Small intestine (tissue), 7 donors: ENCODE data around the gene HOXA7. TPM values are rescaled to one million over a fixed set of nuclear protein-coding genes. Genes with fewer than 3 reads are reported as not detected.

ENCODE experiments used
- DNase-seq, 2 donors: peaks; one replicate each; pipeline versions ENCODE4 v3.0.0 to v3.0.0-alpha.2; 2013
- FAIRE-seq: peaks from 2 replicates; lab custom pipeline; 2012; peaks lifted over from hg19 to GRCh38; lab: Jason Lieb, UNC
- H3K27ac ChIP-seq, 3 donors: one replicate each; pipeline ENCODE4 v1.5.1; 2013; ENCODE audit warnings: low read length in 2 of 3, mild to moderate bottlenecking in 2 of 3, control low read depth in 1 of 3, inconsistent platforms in 1 of 3, low read depth in 1 of 3, moderate library complexity in 1 of 3
- H3K27me3 ChIP-seq, 3 donors: one replicate each; pipeline ENCODE4 v1.6.1; 2013; ENCODE audit warnings: low read length in 3 of 3, inconsistent platforms in 1 of 3; ENCODE audit not compliant: control insufficient read depth in 3 of 3, insufficient read depth in 3 of 3
- H3K36me3 ChIP-seq, 3 donors: one replicate each; pipeline ENCODE4 v1.6.1; 2013; ENCODE audit warnings: low read length in 3 of 3, inconsistent platforms in 1 of 3, low read depth in 1 of 3, mild to moderate bottlenecking in 1 of 3, moderate library complexity in 1 of 3; ENCODE audit not compliant: control insufficient read depth in 3 of 3, insufficient read depth in 2 of 3
- H3K4me1 ChIP-seq, 3 donors: one replicate each; pipeline ENCODE4 v1.6.1; 2013; ENCODE audit warnings: low read length in 2 of 3, inconsistent platforms in 1 of 3, low read depth in 1 of 3, mild to moderate bottlenecking in 1 of 3, moderate library complexity in 1 of 3; ENCODE audit not compliant: control insufficient read depth in 3 of 3, insufficient read depth in 2 of 3
- H3K4me3 ChIP-seq, 3 donors: one replicate each; pipeline ENCODE4 v1.5.1; 2013; ENCODE audit warnings: low read length in 3 of 3, control low read depth in 1 of 3, inconsistent platforms in 1 of 3, low read depth in 1 of 3, mild to moderate bottlenecking in 1 of 3, moderate library complexity in 1 of 3
- H3K9me3 ChIP-seq, 2 donors: one replicate each; pipeline ENCODE4 v1.6.1; 2013; ENCODE audit warnings: low read depth in 1 of 2, low read length in 1 of 2; ENCODE audit not compliant: control insufficient read depth in 2 of 2, insufficient read depth in 1 of 2
- WGBS, 3 donors: extraction: QIAGEN DNeasy Blood & Tissue Kit; methylation state at CpG; one replicate each; pipeline ENCODE4 v1.1.7; 2013; 5-methylcytosine and 5-hydroxymethylcytosine counted together
- polyA plus RNA-seq, 4 donors: library from polyadenylated mRNA; stranded (reverse) in 3 of 4; unstranded in 1 of 4; fragments of 200-250 nt in 3 of 4; fragments of 120-200 nt in 1 of 4; gene quantifications; one replicate each; pipeline versions ENCODE4 v1.2.1 to v1.2.3, GENCODE V29; 2013
- donor health status: healthy with polysubstance abuse.
- donor health status: control.
- donor health status: control.
- donor health status: Bipolar disorder and iron deficiency.
- donor health status: healthy.

Gene HOXA7
- polyA plus RNA-seq, 4 donors: 1.1 to 16.9 (median 1.9) TPM; not detected in 1

DNA sequence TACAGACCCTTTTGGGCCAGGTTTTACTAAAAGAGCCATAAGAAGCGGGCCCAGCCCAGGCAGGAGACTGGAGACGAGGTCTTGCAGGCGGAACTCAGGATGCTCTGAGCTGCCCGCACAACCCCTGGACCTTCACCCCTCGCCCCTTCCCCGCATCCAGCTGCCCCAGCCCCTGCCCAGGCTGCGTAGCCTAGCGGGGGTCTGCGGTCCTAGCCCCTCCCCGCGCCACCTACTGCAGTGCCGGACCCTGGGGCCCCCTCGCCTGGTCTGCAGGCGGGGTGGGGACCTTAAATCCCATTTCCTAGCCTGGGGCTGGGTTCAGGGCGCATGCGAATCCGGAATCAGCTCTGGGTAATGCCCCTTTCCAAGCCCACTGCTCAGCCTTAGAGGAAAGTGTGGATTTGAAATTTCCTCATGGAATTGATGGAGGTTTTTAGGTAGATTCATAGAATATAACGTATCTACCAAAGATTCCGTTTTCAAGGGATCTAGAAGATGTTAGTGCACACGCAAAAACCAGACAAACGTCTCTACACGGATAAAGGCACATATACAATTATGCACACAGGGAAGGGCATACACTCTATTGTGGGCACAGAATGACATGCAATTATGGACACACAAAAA lies 3.5 kb downstream of the HOXA7 start:
- peaks cover 14 to 97% (median 57%) of the 10 kb centered on the region in 3 donors for H3K27me3 ChIP-seq
- peak overlapping the region in 1 of 3 donors; percentile 66 for H3K4me3 ChIP-seq
- FAIRE-seq (no peak), DNase-seq (no peak)
- H3K27ac ChIP-seq: peak overlapping the region in 2 of 3 donors; percentile 21 to 83
- peaks cover 0 to 1% of the 10 kb centered on the region in 2 donors for H3K9me3 ChIP-seq
- H3K36me3 ChIP-seq: peaks cover 0 to 5% (median 0%) of the 10 kb centered on the region in 3 donors
- H3K4me1 ChIP-seq: peaks cover 0 to 31% (median 0%) of the 10 kb centered on the region in 3 donors
- 20 to 38% (median 37%) methylated on average over 22 of the region's 22 CpGs for WGBS, 3 donors

DNA sequence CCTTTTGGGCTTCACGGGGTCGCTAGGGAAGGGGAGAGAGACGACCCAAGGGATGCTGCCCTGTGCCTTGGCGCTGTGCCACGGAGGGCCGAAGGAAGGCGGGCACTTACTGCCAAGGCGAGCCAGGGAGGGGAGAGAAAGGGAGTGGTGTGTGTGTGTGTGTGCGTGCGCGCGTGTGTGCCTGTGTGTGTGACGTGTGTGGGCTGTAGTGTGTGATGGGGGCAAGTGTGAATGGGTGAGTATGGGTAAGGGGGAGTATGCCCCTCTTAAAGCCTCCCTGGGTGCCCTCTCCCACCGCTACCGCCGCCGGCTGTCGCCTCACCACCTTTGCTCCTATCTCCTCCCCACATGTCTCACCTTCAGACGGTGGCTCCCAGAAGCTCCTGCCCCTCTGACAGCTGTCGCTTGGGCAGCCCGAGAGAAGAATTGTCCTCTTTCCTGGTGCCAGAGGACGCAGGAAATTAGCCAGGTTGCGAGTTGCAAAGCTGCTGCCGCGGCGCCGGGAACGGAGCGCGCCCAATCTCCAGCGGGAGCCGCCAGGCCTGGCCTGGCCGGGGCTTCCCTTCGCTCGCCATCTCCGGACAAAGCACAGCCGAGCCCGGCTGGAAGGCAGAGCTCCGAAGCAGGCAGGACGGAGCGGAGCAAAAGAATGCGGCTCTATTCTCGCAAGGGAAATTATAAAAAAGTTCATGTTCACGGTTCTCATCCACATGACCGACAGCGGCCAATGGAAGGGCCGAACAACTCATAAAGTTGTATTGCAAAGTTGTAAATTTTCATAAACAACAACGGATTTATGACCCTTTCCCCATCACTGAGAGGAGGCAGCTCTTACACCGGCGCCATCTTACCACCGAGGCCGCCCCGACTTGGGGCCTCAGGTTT lies 4.3 kb downstream of the HOXA7 start, which contains the start of gene HOXA3:
HOXA3 (minus strand) TSS at position 653 of the 885 bp plus-strand sequence. CDS start 41,943 bp downstream, outside the sequence.
- H3K27ac ChIP-seq: peak within 1 kb of the TSS in 2 of 3 donors; percentile 71 to 83
- H3K36me3 ChIP-seq: peaks cover 0 to 5% (median 0%) of the 10 kb centered on the region in 3 donors
- H3K9me3 ChIP-seq: no peaks in the 10 kb centered on the region
- FAIRE-seq (no peak), DNase-seq (peak in 1 of 2 donors; percentile 75)
- 3 to 7% (median 6%) methylated on average over 46 to 53 of the region's 53 CpGs for WGBS, 3 donors
- peaks cover 13 to 97% (median 50%) of the 10 kb centered on the region in 3 donors for H3K27me3 ChIP-seq
- peak within 1 kb of the TSS in 2 of 3 donors; percentile 66 to 68 for H3K4me3 ChIP-seq
- peaks cover 0 to 36% (median 0%) of the 10 kb centered on the region in 3 donors for H3K4me1 ChIP-seq

DNA sequence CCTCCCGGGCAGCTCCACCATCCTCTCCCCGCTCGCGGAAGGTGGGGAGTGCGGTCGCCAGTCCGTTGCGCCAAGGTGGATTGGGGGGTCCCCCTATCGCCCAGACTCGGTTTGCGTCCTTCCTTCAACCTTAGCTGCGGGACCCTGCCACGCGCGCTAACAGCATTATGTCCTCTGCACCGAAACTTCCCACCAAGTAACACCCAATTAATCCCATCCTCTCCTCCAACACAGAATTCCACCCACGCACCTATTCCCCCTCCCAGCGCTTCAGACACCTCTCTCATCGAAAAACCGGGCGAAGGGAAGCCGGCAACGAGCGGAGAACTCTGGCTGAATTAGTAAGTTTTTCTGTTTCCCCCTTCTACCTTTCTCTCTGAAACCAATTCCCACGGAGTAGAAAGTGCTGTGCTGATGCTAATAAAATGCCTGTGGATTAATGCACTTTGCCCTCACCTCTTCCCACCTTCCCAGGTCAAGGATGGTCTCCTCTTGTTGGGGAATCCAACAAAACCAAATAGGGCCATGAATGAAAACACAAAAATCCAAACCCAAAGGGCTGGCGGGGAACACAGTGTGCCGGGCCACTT lies 5.0 kb downstream of the HOXA7 start:
- 6 to 12% (median 10%) methylated on average over 27 of the region's 27 CpGs for WGBS, 3 donors
- peaks cover 0 to 35% (median 0%) of the 10 kb centered on the region in 3 donors for H3K4me1 ChIP-seq

GRCh38 chr7:27150568-27151340 lies 5.7 kb downstream of the HOXA7 start:
- WGBS, 3 donors: 2 to 3% (median 3%) methylated on average over 57 to 58 of the region's 58 CpGs
- Histone ChIP-seq H3K9me3 (no peaks in the 10 kb centered on the region), H3K27me3 (peaks cover 8 to 98% (median 42%) of the 10 kb centered on the region in 3 donors), H3K4me3 (peak overlapping the region; percentile 19 to 66 (median 62)), H3K27ac (peak overlapping the region in 2 of 3 donors; percentile 71 to 83), H3K4me1 (peaks cover 0 to 30% (median 0%) of the 10 kb centered on the region in 3 donors), H3K36me3 (peaks cover 0 to 7% (median 0%) of the 10 kb centered on the region in 3 donors)
- DNase-seq (peak; percentile 54 to 91), FAIRE-seq (no peak)

More for the DNA sequence above, 5.0 kb downstream of the HOXA7 start:
- H3K27me3 ChIP-seq: peaks cover 10 to 98% (median 49%) of the 10 kb centered on the region in 3 donors
- H3K9me3 ChIP-seq: no peaks in the 10 kb centered on the region
- H3K27ac ChIP-seq: peak overlapping the region in 2 of 3 donors; percentile 71 to 83
- DNase-seq (no peak), FAIRE-seq (no peak)
- H3K4me3 ChIP-seq: peak overlapping the region; percentile 19 to 66 (median 62)
- peaks cover 0 to 5% (median 0%) of the 10 kb centered on the region in 3 donors for H3K36me3 ChIP-seq

DNA sequence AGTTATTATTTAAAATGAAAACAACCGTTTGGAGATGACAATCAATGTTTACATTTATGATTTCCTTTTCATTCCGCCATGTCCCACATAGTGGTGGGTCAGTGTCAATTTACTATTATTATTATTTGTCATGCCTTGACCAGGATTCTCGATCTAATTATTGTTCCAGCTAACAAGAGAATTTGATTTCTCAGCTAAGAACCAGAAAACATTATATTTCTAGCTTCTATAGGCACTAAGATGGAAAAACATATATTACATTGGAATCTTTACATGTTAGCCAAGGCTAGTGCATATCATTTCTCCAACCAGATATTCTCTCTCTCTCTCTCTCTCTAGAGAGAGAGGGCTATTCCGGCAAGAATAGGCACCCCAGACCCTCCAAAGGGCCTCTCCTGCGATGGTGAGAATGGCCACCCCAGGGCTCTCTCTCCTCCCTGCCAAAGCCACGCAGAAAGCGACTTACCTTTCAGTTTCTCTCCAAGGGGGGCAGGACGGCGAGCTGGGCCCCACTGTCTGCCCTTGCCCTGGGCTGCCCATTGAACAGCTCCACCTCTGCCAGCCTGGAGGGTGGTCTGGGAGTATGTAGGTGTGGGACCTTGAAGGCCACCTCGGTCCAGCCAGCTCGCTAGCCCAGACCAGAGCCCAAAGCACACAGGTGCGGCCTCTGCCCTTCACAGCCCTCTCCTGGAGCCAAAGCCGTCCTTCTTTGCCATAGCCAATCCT lies 6.5 kb downstream of the HOXA7 start:
- FAIRE-seq: no peak
- Histone ChIP-seq H3K9me3 (no peaks in the 10 kb centered on the region), H3K27me3 (peaks cover 8 to 98% (median 35%) of the 10 kb centered on the region in 3 donors), H3K4me3 (peak overlapping the region; percentile 19 to 66 (median 62)), H3K27ac (peak overlapping the region in 2 of 3 donors; percentile 1 to 83), H3K36me3 (peaks cover 0 to 14% (median 0%) of the 10 kb centered on the region in 3 donors), H3K4me1 (peaks cover 0 to 27% (median 0%) of the 10 kb centered on the region in 3 donors)
- 47 to 60% (median 50%) methylated on average over 13 of the region's 13 CpGs for WGBS, 3 donors
- no peak for DNase-seq

DNA sequence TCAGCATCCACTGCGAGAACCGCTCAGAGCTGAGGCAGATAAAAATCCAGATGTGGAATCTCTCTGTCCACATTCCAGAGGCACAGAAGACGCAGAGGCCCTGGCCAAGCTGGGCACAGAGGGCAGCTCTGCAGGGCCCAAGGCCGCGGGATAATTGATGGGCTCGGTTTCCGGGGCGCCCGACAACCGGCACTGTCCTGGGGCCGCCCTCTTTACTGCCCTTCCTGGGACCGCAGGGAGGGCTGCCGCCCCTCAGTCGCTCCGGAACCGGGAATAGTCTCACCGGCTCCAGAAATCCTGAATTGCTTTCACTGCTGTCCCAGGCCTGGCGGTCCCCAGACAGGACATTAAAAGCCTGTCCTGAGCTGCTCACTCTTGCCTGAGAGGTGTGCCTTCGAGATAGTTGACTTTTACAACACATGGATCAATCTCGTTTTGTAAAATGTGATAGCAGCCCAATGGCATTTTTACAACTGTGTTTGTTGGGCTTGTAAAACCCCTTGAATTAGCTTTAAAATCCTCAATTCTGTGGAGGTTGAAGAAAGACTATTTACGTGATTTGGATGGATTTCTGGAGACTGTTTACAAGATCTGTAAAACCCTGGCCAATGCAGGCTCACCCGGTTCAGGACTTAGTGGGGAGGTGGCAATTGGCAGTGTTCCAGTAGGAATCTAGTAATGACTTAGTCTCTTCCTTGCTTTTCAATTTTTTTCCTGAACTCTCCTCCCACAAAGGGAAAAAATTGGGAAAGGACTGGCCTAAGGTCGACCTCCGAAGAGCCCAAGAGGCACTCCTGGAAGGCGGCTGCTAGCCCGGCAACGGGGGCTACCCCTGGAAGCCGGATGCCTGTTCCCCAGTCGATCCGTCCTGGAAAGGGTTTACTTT lies 7.5 kb downstream of the HOXA7 start:
- peaks cover 0 to 24% (median 0%) of the 10 kb centered on the region in 3 donors for H3K36me3 ChIP-seq
- no peak for DNase-seq
- no peak for FAIRE-seq
- WGBS, 3 donors: 14 to 42% (median 31%) methylated on average over 28 to 30 of the region's 30 CpGs
- peak overlapping the region in 2 of 3 donors; percentile 47 to 78 for H3K27ac ChIP-seq
- H3K4me1 ChIP-seq: peaks cover 0 to 35% (median 0%) of the 10 kb centered on the region in 3 donors
- peak overlapping the region in 2 of 3 donors; percentile 7 to 42 for H3K4me3 ChIP-seq
- no peaks in the 10 kb centered on the region for H3K9me3 ChIP-seq
- peaks cover 4 to 98% (median 32%) of the 10 kb centered on the region in 3 donors for H3K27me3 ChIP-seq
